GM18520 (cell line): ENCODE results near the gene ASTN1.

Source experiments
- ATAC-seq: cut with Tn5 transposase; IDR thresholded peaks from one replicate; pipeline ENCODE4 v1.9.1; 2021; ENCODE audit not compliant: unreplicated experiment

Gene ASTN1

DNA sequence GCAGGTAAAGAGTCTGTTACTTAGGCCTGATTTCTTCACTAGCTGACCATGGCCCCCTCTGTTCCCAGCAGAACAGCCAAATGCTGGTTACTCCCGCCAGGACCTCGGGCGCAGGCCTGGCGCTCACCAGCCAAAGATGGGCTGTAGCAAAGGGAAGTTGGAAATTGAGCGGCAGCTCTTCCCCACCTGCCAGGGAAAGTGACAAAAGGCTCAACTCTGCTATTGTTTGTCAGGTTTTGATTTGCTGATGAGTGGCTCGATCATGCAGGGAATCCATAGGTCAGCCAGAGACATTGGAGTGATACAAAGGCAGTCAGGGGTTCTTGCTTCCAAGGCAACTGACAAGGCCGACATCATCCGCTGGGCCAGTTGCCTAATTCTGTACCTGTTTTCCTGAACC is 120.1 kb downstream of the ASTN1 start:
- no peak for ATAC-seq

- ATAC-seq = no peak
These were observed 120.9 kb downstream of the ASTN1 start for GRCh38 chr1:177043597-177043996.

DNA sequence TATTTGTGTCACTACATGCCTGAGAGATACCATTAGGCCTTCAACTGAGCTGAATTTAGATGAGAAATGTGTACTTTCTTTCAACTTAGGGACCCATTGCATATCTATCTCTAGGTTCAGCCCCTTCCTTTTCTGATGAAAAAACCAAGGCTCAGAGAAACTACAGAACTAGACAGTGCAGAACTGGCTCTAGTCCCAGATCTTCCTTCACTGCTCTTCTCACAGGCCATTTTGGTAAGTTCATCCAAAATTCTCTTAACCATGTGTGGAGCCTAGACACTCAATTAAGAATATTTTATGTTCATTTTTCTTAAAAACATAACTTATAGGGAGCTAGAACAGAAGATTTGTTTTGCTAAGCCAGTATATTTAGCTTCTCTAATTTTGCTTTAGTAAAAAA is 128.9 kb downstream of the ASTN1 start:
- ATAC-seq = no peak

- no peak for ATAC-seq
These were observed 130.9 kb downstream of the ASTN1 start for GRCh38 chr1:177033628-177034027.

GRCh38 chr1:177032434-177032833 is 132.1 kb downstream of the ASTN1 start:
- no peak for ATAC-seq

- no peak for ATAC-seq
These were observed 139.9 kb downstream of the ASTN1 start for GRCh38 chr1:177024623-177025022.

DNA sequence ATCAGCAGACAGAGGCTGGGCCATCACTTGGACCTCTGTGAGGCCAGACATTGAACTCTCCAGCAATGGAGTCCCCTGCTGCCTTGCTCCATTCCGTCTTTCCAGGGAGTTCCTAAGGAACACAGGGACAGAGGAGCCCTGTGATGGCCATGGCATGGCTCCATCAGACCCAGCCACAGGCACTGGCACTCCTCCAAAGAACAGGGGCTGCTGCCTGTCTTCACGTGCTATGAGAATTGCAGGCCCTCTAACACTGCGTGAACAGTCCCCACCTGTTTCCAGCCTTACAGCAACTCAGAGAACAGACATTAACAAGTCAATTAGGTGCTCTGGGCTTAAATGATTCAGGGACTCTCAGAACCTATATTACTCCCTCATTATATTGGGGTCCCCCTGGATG is 140.8 kb downstream of the ASTN1 start:
- no peak for ATAC-seq

- ATAC-seq = no peak
These were observed 141.3 kb downstream of the ASTN1 start for GRCh38 chr1:177023249-177023648.

DNA sequence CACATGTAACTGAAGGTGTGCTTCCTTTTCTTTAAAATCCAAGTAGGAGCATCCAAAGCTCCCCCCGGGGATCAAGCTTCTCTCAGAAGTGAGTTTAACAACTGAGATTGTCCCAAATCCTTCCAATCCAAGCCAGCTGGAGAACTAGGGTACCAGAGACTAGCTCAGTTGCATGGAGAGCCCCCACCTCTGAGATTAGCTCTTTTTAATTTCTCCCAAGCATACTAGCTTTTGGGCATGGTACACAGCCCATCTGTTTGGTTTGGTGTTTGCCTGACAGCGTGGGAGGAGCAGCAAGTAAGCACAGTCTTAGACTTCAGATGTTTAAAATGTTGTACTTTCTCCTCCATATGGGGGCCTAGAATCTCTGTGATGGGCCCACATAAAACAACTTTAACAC is 142.8 kb downstream of the ASTN1 start:
- ATAC-seq = no peak

DNA sequence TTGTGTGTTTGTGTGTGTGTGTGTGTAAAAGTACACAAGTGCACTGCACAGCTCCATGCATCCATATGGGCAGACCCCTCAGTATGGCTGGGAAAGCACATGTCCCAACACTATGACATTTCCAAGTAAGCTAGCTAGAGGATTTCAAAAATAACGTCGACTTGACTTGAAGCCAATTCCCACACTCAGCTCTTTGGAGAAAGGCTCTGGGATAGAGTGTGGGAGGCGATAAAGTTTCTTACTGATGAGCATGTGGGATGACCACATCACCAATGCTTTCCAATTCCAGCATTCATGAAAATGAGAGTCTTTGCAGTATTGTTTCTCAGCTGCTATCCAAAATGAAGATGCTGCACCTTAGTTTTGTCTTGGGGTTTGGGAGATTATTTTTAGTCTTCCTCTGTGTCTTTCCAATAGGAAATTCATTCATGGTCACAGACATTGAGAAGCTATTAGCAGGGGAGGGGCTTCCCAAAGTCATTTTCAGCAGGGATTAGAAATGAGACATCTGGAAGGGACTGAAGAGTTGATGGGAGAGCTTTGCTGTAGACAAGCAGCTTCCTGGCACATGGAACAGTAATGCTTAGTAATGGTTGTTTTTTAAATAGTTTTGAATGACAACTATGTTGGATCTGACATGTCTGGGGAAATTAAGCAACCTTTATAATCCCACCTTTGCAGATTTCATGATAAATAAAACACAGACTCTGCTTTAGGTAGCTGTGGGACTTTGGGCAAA is 143.5 kb downstream of the ASTN1 start:
- no peak for ATAC-seq

DNA sequence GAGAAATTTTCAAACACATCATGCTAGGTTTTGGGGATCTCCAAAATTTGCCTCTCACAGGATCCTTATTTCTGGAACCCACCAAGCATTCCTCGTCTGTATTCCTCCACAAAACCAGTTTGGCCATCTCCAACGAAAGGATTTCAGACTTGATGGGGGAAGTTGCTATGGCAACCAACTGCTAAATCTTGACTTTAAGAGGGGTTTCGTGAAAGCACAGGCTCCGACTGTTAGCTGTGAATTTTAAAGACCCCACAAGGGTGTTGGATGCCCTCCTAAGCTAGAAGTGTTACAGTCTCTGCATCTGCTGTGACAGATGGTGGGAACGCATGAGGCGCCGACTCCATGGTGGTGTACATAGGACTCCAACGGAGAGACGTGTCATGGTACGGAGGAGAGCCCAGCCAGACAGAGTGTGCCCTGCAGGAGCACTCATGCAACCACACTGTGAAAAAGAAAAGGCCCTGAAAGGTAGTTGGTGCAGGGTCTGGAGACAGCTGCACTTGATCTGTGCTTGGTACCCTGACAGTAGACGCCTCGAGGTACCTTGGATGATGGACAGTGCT is 147.1 kb downstream of the ASTN1 start:
- ATAC-seq = no peak

DNA sequence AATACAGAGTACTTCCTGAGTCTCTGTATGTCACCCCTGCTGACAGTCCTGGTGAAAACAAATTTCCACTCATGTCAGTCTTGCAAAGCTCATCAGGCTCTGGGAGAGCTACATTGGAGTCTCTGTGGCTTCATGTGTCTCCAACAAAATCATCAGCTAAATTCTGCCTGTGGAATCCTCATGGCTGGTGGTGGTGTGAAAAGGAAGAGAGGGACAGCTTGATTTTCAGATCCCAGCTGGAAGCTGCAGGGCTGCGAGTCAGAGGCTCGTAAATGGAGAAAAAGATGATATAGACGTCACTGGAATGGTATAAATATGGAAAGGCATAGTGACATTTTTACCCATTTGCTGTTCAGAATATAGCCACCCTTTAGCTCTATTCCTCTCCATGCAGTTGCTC is 150.2 kb downstream of the ASTN1 start:
- no peak for ATAC-seq

GRCh38 chr1:177012342-177012925 is 152.1 kb downstream of the ASTN1 start:
- no peak for ATAC-seq

GRCh38 chr1:177011508-177011907 is 153.0 kb downstream of the ASTN1 start:
- no peak for ATAC-seq

DNA sequence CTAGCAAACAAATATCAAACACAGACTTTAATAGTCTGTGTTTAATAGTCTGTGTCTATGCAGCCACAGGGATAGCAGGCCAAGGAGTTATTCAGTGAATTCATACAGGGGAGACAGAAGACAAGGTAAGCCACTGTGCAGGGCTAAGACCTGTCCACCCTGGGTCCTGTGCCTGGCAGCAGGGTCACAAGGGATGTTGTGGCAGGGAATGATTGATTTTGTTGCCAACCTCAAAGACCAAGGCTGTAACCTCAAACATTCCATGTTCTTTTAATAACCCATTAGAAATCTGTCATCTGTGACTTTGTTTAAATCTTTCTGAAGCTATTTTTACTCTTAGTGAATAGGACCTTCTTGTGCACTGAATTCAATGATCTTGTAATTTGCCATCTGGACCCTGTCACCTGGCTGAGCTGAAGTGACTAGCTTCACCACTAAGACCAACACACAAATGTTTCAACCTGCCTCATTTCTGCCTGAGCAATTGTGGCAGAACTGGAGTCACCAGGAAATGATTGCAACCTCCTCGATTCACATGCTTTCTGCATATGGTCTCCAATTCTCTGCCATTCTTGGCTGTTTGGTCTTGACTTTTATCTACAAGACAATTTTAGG is 154.2 kb downstream of the ASTN1 start:
- ATAC-seq = no peak

GRCh38 chr1:177008653-177009052 is 155.9 kb downstream of the ASTN1 start:
- ATAC-seq = no peak

- no peak for ATAC-seq
These were observed 156.9 kb downstream of the ASTN1 start for GRCh38 chr1:177007437-177008161.

DNA sequence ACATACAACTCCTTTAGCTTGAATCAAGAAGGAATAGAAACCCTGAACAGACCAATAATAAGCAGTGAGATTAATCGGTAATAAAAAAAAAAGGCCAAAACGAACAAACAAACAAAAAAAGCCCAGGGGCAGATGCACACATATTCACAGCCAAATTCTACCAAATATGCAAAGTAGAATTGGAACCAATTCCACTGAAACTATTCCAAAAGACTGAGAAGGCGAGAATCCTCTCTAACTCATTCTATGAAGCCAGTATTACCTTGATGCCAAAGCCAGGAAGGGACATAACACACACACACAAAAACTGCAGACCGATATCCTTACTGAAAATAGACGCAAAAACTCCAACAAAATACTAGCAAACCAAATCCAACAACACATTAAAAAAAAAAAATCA is 161.6 kb downstream of the ASTN1 start:
- no peak for ATAC-seq

DNA sequence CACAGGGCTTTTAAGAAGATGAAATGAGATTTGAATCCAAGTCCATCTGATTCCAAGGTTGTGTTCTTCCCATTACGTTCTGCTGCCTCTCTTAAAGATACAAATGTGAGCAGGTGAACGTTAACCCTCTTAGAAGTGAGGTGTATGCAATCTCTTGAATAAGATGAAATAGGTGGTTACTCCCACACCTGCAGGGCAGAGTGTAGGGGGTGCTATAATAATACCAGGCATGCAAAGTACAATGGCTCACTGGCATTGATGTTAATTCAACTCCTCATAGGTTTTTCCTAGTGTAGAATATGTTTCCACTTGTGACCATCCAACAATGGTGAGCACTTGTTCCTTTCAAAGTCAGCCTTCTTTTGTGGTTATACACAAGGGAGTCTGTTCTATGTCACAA is 163.0 kb downstream of the ASTN1 start:
- no peak for ATAC-seq

- no peak for ATAC-seq
These were observed 166.2 kb downstream of the ASTN1 start for GRCh38 chr1:176998183-176998795.

GRCh38 chr1:176996456-176997090 is 167.9 kb downstream of the ASTN1 start:
- no peak for ATAC-seq
